Liver (tissue), 9 donors: ENCODE results near the gene PPP1R2B. TPM values are rescaled to one million over a fixed set of nuclear protein-coding genes. Genes with fewer than 3 reads are reported as not detected.
"Not testable (repeated sequence)": the region's sequence is repeated elsewhere in the genome, so short reads cannot be mapped to it uniquely, and the experiment has no call there.

Source experiments
- DNase-seq: peaks from one replicate; pipeline ENCODE4 v3.0.0-alpha.2; 2017; ENCODE audit warnings: low spot score
- H3K27ac ChIP-seq, 2 donors: one replicate each; pipeline ENCODE4 v1.7.0; 2013; ENCODE audit warnings: inconsistent platforms in 2 of 2, low read length in 2 of 2, control low read depth in 1 of 2, low read depth in 1 of 2, mild to moderate bottlenecking in 1 of 2
- H3K27me3 ChIP-seq, 4 donors: one replicate each; pipeline versions ENCODE4 v1.6.1 to v1.7.0; 2013; ENCODE audit warnings: low read length in 3 of 4, inconsistent platforms in 1 of 4, mild to moderate bottlenecking in 1 of 4, moderate library complexity in 1 of 4; ENCODE audit not compliant: control insufficient read depth in 4 of 4, insufficient read depth in 4 of 4
- H3K36me3 ChIP-seq, 4 donors: one replicate each; pipeline versions ENCODE4 v1.6.1 to v1.7.0; 2013; ENCODE audit warnings: low read length in 3 of 4, mild to moderate bottlenecking in 3 of 4, low read depth in 1 of 4, moderate library complexity in 1 of 4; ENCODE audit not compliant: control insufficient read depth in 4 of 4, insufficient read depth in 3 of 4
- H3K4me1 ChIP-seq, 4 donors: one replicate each; pipeline versions ENCODE4 v1.6.1 to v1.7.0; 2013; ENCODE audit warnings: low read length in 3 of 4, mild to moderate bottlenecking in 3 of 4, moderate library complexity in 1 of 4; ENCODE audit not compliant: control insufficient read depth in 4 of 4, insufficient read depth in 4 of 4
- H3K4me3 ChIP-seq, 3 donors: one replicate each; pipeline versions ENCODE4 v1.6.1 to v1.7.0; 2013; ENCODE audit warnings: low read length in 3 of 3, control low read depth in 1 of 3, low read depth in 1 of 3, mild to moderate bottlenecking in 1 of 3
- H3K9ac ChIP-seq, 2 donors: one replicate each; pipeline ENCODE4 v1.7.0; 2013; ENCODE audit warnings: low read length in 2 of 2, mild to moderate bottlenecking in 2 of 2, moderate library complexity in 2 of 2, control low read depth in 1 of 2, low read depth in 1 of 2
- H3K9me3 ChIP-seq, 4 donors: one replicate each; pipeline versions ENCODE4 v1.6.1 to v1.7.0; 2013; ENCODE audit warnings: low read length in 3 of 4; ENCODE audit not compliant: control insufficient read depth in 4 of 4
- EGR1 ChIP-seq, 2 donors: IDR thresholded peaks; 2 replicates each; pipeline ENCODE4 v1.6.1; 2016 to 2018; ENCODE audit warnings: antibody characterized with exemption in 2 of 2, low read depth in 2 of 2
- FOXA1 ChIP-seq: IDR thresholded peaks from 2 replicates; pipeline ENCODE4 v1.6.1; 2016; ENCODE audit warnings: antibody characterized with exemption
- FOXA2 ChIP-seq: IDR thresholded peaks from 2 replicates; pipeline ENCODE4 v1.6.1; 2016; ENCODE audit warnings: antibody characterized with exemption
- GABPA ChIP-seq, 2 donors: IDR thresholded peaks in 1 of 2; conservative IDR thresholded peaks in 1 of 2; 2 replicates each; pipeline ENCODE4 v1.6.1; 2016; ENCODE audit warnings: antibody characterized with exemption in 2 of 2, mild to moderate bottlenecking in 1 of 2, moderate library complexity in 1 of 2
- HNF4A ChIP-seq, 2 donors: conservative IDR thresholded peaks; 2 replicates each; pipeline ENCODE4 v1.6.1; 2016; ENCODE audit warnings: antibody characterized with exemption in 2 of 2, mild to moderate bottlenecking in 2 of 2
- HNF4G ChIP-seq: IDR thresholded peaks from 2 replicates; pipeline ENCODE4 v1.6.1; 2016; ENCODE audit warnings: antibody characterized with exemption
- JUND ChIP-seq, 2 donors: IDR thresholded peaks; 2 replicates each; pipeline ENCODE4 v1.6.1; 2016; ENCODE audit warnings: antibody characterized with exemption in 2 of 2
- NR2F2 ChIP-seq: IDR thresholded peaks from 2 replicates; pipeline ENCODE4 v1.6.1; 2016; ENCODE audit warnings: antibody characterized with exemption
- RAD21 ChIP-seq, 2 donors: IDR thresholded peaks; 2 replicates each; pipeline ENCODE4 v1.6.1; 2016; ENCODE audit warnings: antibody characterized with exemption in 2 of 2, mild to moderate bottlenecking in 2 of 2
- RXRA ChIP-seq, 2 donors: IDR thresholded peaks; 2 replicates each; pipeline ENCODE4 v1.6.1; 2017 to 2018; ENCODE audit warnings: antibody characterized with exemption in 2 of 2, mild to moderate bottlenecking in 1 of 2
- SP1 ChIP-seq: IDR thresholded peaks from 2 replicates; pipeline ENCODE4 v1.6.1; 2018; ENCODE audit warnings: antibody characterized with exemption, mild to moderate bottlenecking
- TAF1 ChIP-seq: conservative IDR thresholded peaks from 2 replicates; pipeline ENCODE4 v1.6.1; 2016; ENCODE audit warnings: antibody characterized with exemption, mild to moderate bottlenecking
- YY1 ChIP-seq: IDR thresholded peaks from 2 replicates; pipeline ENCODE4 v1.6.1; 2016; ENCODE audit warnings: antibody characterized with exemption, mild to moderate bottlenecking
- ZBTB33 ChIP-seq: IDR thresholded peaks from 2 replicates; pipeline ENCODE4 v1.6.1; 2016; ENCODE audit warnings: antibody characterized with exemption
- WGBS: extraction: QIAGEN DNeasy Blood & Tissue Kit; methylation state at CpG from one replicate; pipeline ENCODE4 v1.1.7; 2013; 5-methylcytosine and 5-hydroxymethylcytosine counted together
- polyA plus RNA-seq, 2 donors: library from polyadenylated mRNA; stranded (reverse) in 1 of 2; unstranded in 1 of 2; fragments of 200-250 nt in 1 of 2; fragments of >200 nt in 1 of 2; fragmentation: Nextera tagmentation in 1 of 2; extraction: Ambion mirVana in 1 of 2; gene quantifications; one replicate each; pipeline versions ENCODE4 v1.2.1 to v1.2.3, GENCODE V29; 2013 to 2015
- total RNA-seq, 2 donors: library from RNA; depleted of rRNA; stranded (reverse); fragments of >200 nt; gene quantifications; one replicate each; pipeline ENCODE4 v1.2.3, GENCODE V29; 2014
- TF ChIP-seq, protein P1 (sequence below): IDR thresholded peaks from 2 replicates; pipeline ENCODE4 v1.6.1; 2016; ENCODE audit warnings: antibody characterized with exemption
- TF ChIP-seq, protein P2 (sequence below): IDR thresholded peaks from 2 replicates; pipeline ENCODE4 v1.6.1; 2016; ENCODE audit warnings: antibody characterized with exemption, mild to moderate bottlenecking
- TF ChIP-seq, protein P3 (sequence below): fragments of 150-350 bp; IDR thresholded peaks from 2 replicates; pipeline ENCODE4 v1.5.1; 2017; ENCODE audit warnings: improper control_type of control experiment, low read depth, low read length; ENCODE audit not compliant: missing input control
- TF ChIP-seq, protein P4 (sequence below): IDR thresholded peaks from 2 replicates; pipeline ENCODE4 v1.6.1; 2016; ENCODE audit warnings: antibody characterized with exemption
- donor health status: healthy.
- donor health status: healthy.
- donor health status: healthy.
- donor health status: healthy.
- donor health status: healthy.

PPP1R2B gene
- total and polyA plus RNA-seq, 4 donors = not detected

DNA sequence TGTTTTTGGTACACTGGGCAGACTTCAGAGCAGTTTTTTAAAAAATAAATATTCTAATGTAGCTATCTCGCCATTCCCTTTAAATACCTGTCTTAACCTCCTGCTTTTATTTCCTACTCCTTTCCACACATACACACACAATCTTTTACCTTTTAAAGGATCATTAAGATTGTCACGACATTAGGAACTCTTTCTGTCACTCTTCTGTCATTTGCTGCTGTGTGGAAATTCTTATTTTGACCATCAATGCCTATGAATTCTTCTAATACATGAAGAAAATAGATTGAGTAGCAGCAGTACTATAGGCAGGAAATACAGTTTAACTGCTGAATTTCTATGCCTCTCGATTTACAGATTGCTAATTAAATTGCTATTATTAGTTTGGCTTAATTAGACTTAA lies 1.8 kb downstream of the PPP1R2B start:
- DNase-seq = no peak
- TF ChIP-seq RAD21 (IDR thresholded peaks at IDR 0.05) = no peak
- no peak for TF ChIP-seq FOXA1
- TF ChIP-seq, protein P1, sequence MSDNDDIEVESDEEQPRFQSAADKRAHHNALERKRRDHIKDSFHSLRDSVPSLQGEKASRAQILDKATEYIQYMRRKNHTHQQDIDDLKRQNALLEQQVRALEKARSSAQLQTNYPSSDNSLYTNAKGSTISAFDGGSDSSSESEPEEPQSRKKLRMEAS = no peak
- TF ChIP-seq HNF4A (conservative IDR thresholded peaks at IDR 0.05) = no peak
- TF ChIP-seq, protein P2, sequence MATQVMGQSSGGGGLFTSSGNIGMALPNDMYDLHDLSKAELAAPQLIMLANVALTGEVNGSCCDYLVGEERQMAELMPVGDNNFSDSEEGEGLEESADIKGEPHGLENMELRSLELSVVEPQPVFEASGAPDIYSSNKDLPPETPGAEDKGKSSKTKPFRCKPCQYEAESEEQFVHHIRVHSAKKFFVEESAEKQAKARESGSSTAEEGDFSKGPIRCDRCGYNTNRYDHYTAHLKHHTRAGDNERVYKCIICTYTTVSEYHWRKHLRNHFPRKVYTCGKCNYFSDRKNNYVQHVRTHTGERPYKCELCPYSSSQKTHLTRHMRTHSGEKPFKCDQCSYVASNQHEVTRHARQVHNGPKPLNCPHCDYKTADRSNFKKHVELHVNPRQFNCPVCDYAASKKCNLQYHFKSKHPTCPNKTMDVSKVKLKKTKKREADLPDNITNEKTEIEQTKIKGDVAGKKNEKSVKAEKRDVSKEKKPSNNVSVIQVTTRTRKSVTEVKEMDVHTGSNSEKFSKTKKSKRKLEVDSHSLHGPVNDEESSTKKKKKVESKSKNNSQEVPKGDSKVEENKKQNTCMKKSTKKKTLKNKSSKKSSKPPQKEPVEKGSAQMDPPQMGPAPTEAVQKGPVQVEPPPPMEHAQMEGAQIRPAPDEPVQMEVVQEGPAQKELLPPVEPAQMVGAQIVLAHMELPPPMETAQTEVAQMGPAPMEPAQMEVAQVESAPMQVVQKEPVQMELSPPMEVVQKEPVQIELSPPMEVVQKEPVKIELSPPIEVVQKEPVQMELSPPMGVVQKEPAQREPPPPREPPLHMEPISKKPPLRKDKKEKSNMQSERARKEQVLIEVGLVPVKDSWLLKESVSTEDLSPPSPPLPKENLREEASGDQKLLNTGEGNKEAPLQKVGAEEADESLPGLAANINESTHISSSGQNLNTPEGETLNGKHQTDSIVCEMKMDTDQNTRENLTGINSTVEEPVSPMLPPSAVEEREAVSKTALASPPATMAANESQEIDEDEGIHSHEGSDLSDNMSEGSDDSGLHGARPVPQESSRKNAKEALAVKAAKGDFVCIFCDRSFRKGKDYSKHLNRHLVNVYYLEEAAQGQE = no peak
- TF ChIP-seq EGR1 (IDR thresholded peaks at IDR 0.05; ENCODE audit: low read depth in 2 of 2) = no peak
- no peak for TF ChIP-seq YY1
- TF ChIP-seq FOXA2 = no peak
- TF ChIP-seq GABPA (IDR thresholded peaks at IDR 0.05 in 1 of 2, conservative IDR thresholded peaks at IDR 0.05 in 1 of 2) = no peak
- no peak for TF ChIP-seq HNF4G
- no peak for TF ChIP-seq TAF1
- TF ChIP-seq, protein P3, sequence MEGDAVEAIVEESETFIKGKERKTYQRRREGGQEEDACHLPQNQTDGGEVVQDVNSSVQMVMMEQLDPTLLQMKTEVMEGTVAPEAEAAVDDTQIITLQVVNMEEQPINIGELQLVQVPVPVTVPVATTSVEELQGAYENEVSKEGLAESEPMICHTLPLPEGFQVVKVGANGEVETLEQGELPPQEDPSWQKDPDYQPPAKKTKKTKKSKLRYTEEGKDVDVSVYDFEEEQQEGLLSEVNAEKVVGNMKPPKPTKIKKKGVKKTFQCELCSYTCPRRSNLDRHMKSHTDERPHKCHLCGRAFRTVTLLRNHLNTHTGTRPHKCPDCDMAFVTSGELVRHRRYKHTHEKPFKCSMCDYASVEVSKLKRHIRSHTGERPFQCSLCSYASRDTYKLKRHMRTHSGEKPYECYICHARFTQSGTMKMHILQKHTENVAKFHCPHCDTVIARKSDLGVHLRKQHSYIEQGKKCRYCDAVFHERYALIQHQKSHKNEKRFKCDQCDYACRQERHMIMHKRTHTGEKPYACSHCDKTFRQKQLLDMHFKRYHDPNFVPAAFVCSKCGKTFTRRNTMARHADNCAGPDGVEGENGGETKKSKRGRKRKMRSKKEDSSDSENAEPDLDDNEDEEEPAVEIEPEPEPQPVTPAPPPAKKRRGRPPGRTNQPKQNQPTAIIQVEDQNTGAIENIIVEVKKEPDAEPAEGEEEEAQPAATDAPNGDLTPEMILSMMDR = no peak
- TF ChIP-seq, protein P4, sequence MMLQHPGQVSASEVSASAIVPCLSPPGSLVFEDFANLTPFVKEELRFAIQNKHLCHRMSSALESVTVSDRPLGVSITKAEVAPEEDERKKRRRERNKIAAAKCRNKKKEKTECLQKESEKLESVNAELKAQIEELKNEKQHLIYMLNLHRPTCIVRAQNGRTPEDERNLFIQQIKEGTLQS = no peak
- no peak for TF ChIP-seq RXRA (IDR thresholded peaks at IDR 0.05)
- TF ChIP-seq SP1 = no peak
- no peak for TF ChIP-seq ZBTB33
- TF ChIP-seq NR2F2 = no peak
- no peak for TF ChIP-seq JUND (IDR thresholded peaks at IDR 0.05)
- no peaks in the 10 kb centered on the region for H3K4me1 ChIP-seq
- H3K27me3 ChIP-seq = peaks cover 0 to 3% (median under 1%) of the 10 kb centered on the region in 4 donors
- H3K9ac ChIP-seq = no peak overlapping the region
- no peaks in the 10 kb centered on the region for H3K36me3 ChIP-seq
- H3K27ac ChIP-seq = no peak overlapping the region
- peaks cover 0 to 4% (median 2%) of the 10 kb centered on the region in 4 donors for H3K9me3 ChIP-seq
- WGBS = 69% methylated on average over 3 of the region's 3 CpGs
- H3K4me3 ChIP-seq = no peak overlapping the region

- H3K4me3 ChIP-seq, H3K36me3 ChIP-seq, H3K27me3 ChIP-seq, H3K9me3 ChIP-seq, DNase-seq, H3K9ac ChIP-seq, H3K27ac ChIP-seq, H3K4me1 ChIP-seq: not testable (repeated sequence)
- 71% methylated on average over 2 of the region's 2 CpGs for WGBS
Observed at GRCh38 chr5:156853055-156853454, 3.0 kb downstream of the PPP1R2B start.
